Measurements from ENCODE around the gene CD70.
"Not testable (repeated sequence)": the region's sequence is repeated elsewhere in the genome, so short reads cannot be mapped to it uniquely, and the experiment has no call there.

The CD70 gene

GRCh38 chr19:6568816-6569215, 22.1 kb downstream of the CD70 start:
- DNase-seq: no peak

- DNase-seq: no peak
Measured at GRCh38 chr19:6568010-6568526, 22.9 kb downstream of the CD70 start.

- not testable (repeated sequence) for DNase-seq
Measured at GRCh38 chr19:6566727-6567126, 24.2 kb downstream of the CD70 start.

- DNase-seq: no peak
Measured at GRCh38 chr19:6564393-6564792, 26.6 kb downstream of the CD70 start.

- DNase-seq: not testable (repeated sequence)
Measured at GRCh38 chr19:6562437-6562836, 28.5 kb downstream of the CD70 start.

GRCh38 chr19:6556480-6557195, 34.3 kb downstream of the CD70 start:
- no peak for DNase-seq

- no peak for DNase-seq
Measured at GRCh38 chr19:6556043-6556449, 34.9 kb downstream of the CD70 start.

- peak; percentile 83 for DNase-seq
Measured at GRCh38 chr19:6551607-6552450, 39.1 kb downstream of the CD70 start.

- DNase-seq: peak; percentile 39
Measured at GRCh38 chr19:6551091-6551490, 39.9 kb downstream of the CD70 start.

- DNase-seq: peak; percentile 13
Measured at GRCh38 chr19:6550679-6551078, 40.3 kb downstream of the CD70 start.

- DNase-seq: no peak
Measured at GRCh38 chr19:6543866-6544347, 47.0 kb downstream of the CD70 start.

GRCh38 chr19:6540918-6541689, 49.8 kb downstream of the CD70 start:
- DNase-seq: no peak

GRCh38 chr19:6539514-6539913, 51.4 kb downstream of the CD70 start:
- DNase-seq: no peak

Measured in activated effector memory CD4-positive, alpha-beta T cell treated with anti-CD3 and anti-CD28 coated beads, Interleukin-2, amount 50 U/mL, for 16 hours (primary cell).